SK-N-SH treated with all-trans-retinoic acid at 6 μM for 48 hours (cell line): ENCODE results near the gene CPAMD8.

Experiments used
- ARNTL ChIP-seq: fragments of 450-650 bp; formaldehyde crosslinking; IDR thresholded peaks from 2 replicates; pipeline ENCODE4 v1.5.0; 2020; ENCODE audit warnings: low read depth, mild to moderate bottlenecking, moderate library complexity, borderline replicate concordance
- CREB5 ChIP-seq: fragments of 250-450 bp; sonication (Bioruptor Pico); IDR thresholded peaks from 2 replicates; pipeline ENCODE4 v1.5.1; 2020; ENCODE audit warnings: low read depth, mild to moderate bottlenecking, moderate library complexity
- PATZ1 ChIP-seq: fragments of 250-450 bp; sonication (Bioruptor Pico); IDR thresholded peaks from 2 replicates; pipeline ENCODE4 v1.8.0; 2020; ENCODE audit warnings: mild to moderate bottlenecking, moderate library complexity, borderline replicate concordance
- PPARA ChIP-seq: fragments of 250-450 bp; sonication (Bioruptor Pico); IDR thresholded peaks from 2 replicates; pipeline ENCODE4 v1.5.0; 2020; ENCODE audit warnings: mild to moderate bottlenecking, borderline replicate concordance
- TOX ChIP-seq: fragments of 250-450 bp; sonication (Bioruptor Pico); IDR thresholded peaks from 2 replicates; pipeline ENCODE4 v1.8.0; 2021; ENCODE audit warnings: mild to moderate bottlenecking, moderate library complexity, borderline replicate concordance
- ZFP3 ChIP-seq: fragments of 250-450 bp; sonication (Bioruptor Pico); IDR thresholded peaks from 2 replicates; pipeline ENCODE4 v1.5.0; 2020; ENCODE audit warnings: mild to moderate bottlenecking, moderate library complexity
- ZFP30 ChIP-seq: fragments of 450-650 bp; formaldehyde crosslinking; IDR thresholded peaks from 2 replicates; pipeline ENCODE4 v1.5.0; 2022; ENCODE audit warnings: mild to moderate bottlenecking, moderate library complexity

- TF ChIP-seq ZFP3 (CRISPR knock-in tag) (no peak), TOX (CRISPR knock-in tag) (no peak), ARNTL (CRISPR knock-in tag) (no peak), ZFP30 (CRISPR knock-in tag) (no peak), PPARA (no peak), CREB5 (CRISPR knock-in tag) (no peak), PATZ1 (CRISPR knock-in tag) (no peak)
Observed at GRCh38 chr19:17031741-17032140, 5.1 kb upstream of the CPAMD8 start.
